SK-N-SH (cell line): ENCODE results near the gene GUCY1A2. TPM values are rescaled to one million over a fixed set of nuclear protein-coding genes. Genes with fewer than 3 reads are reported as not detected.

Experiments used
- CTCF ChIA-PET: fragments of 300-600, 350-600 bp; formaldehyde crosslinking; extraction: SDS; loops from one replicate; lab custom pipeline; 2021; lab: Yijun Ruan, JAX
- POLR2A ChIA-PET: fragments of 350-600 bp; sonication (Branson Sonifier 250); formaldehyde crosslinking; extraction: SDS; loops from one replicate; lab custom pipeline; 2020; ENCODE audit warnings: antibody characterized with exemption, inconsistent platforms; lab: Yijun Ruan, JAX
- DNase-seq: peaks from one replicate; pipeline ENCODE4 v3.0.0; 2012
- H2AFZ ChIP-seq: fragments of 200-600 bp; sonication (generic); 2 replicates; pipeline ENCODE4 v1.8.1; 2016; ENCODE audit warnings: antibody characterized with exemption, mild to moderate bottlenecking, low read depth
- H3F3A ChIP-seq: fragments of 200-600 bp; sonication (generic); replicated peaks from 2 replicates; pipeline ENCODE3; 2016; ENCODE audit warnings: antibody characterized with exemption, mild to moderate bottlenecking; ENCODE audit not compliant: insufficient read depth
- H3K27ac ChIP-seq, 2 experiments: fragments of 200-500 bp in 1 of 2; fragments of 200-600 bp in 1 of 2; sonication (Bioruptor generic) in 1 of 2; sonication (generic), shearing (Covaris generic) in 1 of 2; 2 replicates each; pipeline versions ENCODE4 v1.5.1 to v1.6.1; 2014 to 2016; ENCODE audit warnings: low read depth in 2 of 2, inconsistent platforms in 1 of 2, low read length in 1 of 2, mild to moderate bottlenecking in 1 of 2, mixed read lengths in 1 of 2
- H3K27me3 ChIP-seq: fragments of 200-600 bp; sonication (generic), shearing (Covaris generic); 2 replicates; pipeline ENCODE4 v1.6.1; 2016; ENCODE audit warnings: mixed run types; ENCODE audit not compliant: insufficient read depth
- H3K36me3 ChIP-seq, 2 experiments: fragments of 200-500 bp in 1 of 2; fragments of 200-600 bp in 1 of 2; sonication (Bioruptor generic) in 1 of 2; sonication (generic) in 1 of 2; replicated peaks in 1 of 2; 2 replicates each; pipeline versions ENCODE3 to v1.5.1; 2014 to 2016; ENCODE audit warnings: low read length in 1 of 2, mild to moderate bottlenecking in 1 of 2; ENCODE audit not compliant: insufficient read depth in 2 of 2, control insufficient read depth in 1 of 2
- H3K4me1 ChIP-seq, 2 experiments: fragments of 200-500 bp in 1 of 2; fragments of 200-600 bp in 1 of 2; sonication (Bioruptor generic) in 1 of 2; sonication (generic), shearing (Covaris generic) in 1 of 2; 2 replicates each; pipeline versions ENCODE4 v1.5.1 to v1.6.1; 2014 to 2016; ENCODE audit warnings: low read depth in 1 of 2, low read length in 1 of 2, mixed run types in 1 of 2; ENCODE audit not compliant: insufficient read depth in 2 of 2, control insufficient read depth in 1 of 2
- H3K4me2 ChIP-seq: fragments of 200-600 bp; sonication (generic), shearing (Covaris generic); 2 replicates; pipeline ENCODE4 v1.6.1; 2017; ENCODE audit warnings: mixed run types
- H3K4me3 ChIP-seq, 2 experiments: fragments of 200-500 bp in 1 of 2; fragments of 200-600 bp in 1 of 2; sonication (Bioruptor generic) in 1 of 2; sonication (generic), shearing (Covaris generic) in 1 of 2; 2 replicates each; pipeline versions ENCODE4 v1.5.1 to v1.8.1; 2014 to 2016; ENCODE audit warnings: low read depth in 2 of 2, inconsistent platforms in 1 of 2, low read length in 1 of 2, mild to moderate bottlenecking in 1 of 2, mixed read lengths in 1 of 2, moderate library complexity in 1 of 2
- H3K79me2 ChIP-seq: fragments of 200-600 bp; sonication (generic); 2 replicates; pipeline ENCODE4 v1.8.1; 2017; ENCODE audit warnings: mild to moderate bottlenecking; ENCODE audit not compliant: insufficient read depth
- H3K9ac ChIP-seq: fragments of 200-600 bp; sonication (generic); 2 replicates; pipeline ENCODE4 v1.6.1; 2017; ENCODE audit warnings: mixed run types
- H3K9me2 ChIP-seq: fragments of 200-600 bp; sonication (generic); 2 replicates; pipeline ENCODE4 v1.6.1; 2017; ENCODE audit warnings: mixed run types
- H3K9me3 ChIP-seq: fragments of 200-600 bp; sonication (generic); 2 replicates; pipeline ENCODE4 v1.6.1; 2017; ENCODE audit warnings: mixed run types, mild to moderate bottlenecking, moderate library complexity
- H4K20me1 ChIP-seq: fragments of 200-600 bp; sonication (generic); 2 replicates; pipeline ENCODE4 v1.6.1; 2017; ENCODE audit warnings: mild to moderate bottlenecking, mixed run types; ENCODE audit not compliant: insufficient read depth
- EP300 ChIP-seq, 2 experiments: IDR thresholded peaks; 2 replicates each; pipeline versions ENCODE4 v1.4.0 to v1.6.1; 2012; ENCODE audit warnings: borderline replicate concordance in 1 of 2, low read depth in 1 of 2, low read length in 1 of 2
- EZH2phosphoT487 ChIP-seq: fragments of 200-600 bp; sonication (generic); IDR thresholded peaks from 2 replicates; pipeline ENCODE4 v1.6.1; 2017; ENCODE audit warnings: low read depth, mixed run types, mild to moderate bottlenecking, antibody characterized with exemption, moderate library complexity, borderline replicate concordance
- FOXJ3 ChIP-seq: sonication (generic); formaldehyde crosslinking; IDR thresholded peaks from 2 replicates; pipeline ENCODE4 v1.5.1; 2020; ENCODE audit warnings: mild to moderate bottlenecking, missing genetic modification reagents
- FOXM1 ChIP-seq: IDR thresholded peaks from 2 replicates; pipeline ENCODE4 v1.4.0; 2012; ENCODE audit warnings: low read depth, mild to moderate bottlenecking
- GATA2 ChIP-seq: sonication (generic); formaldehyde crosslinking; IDR thresholded peaks from 2 replicates; pipeline ENCODE4 v1.5.0; 2020; ENCODE audit warnings: mild to moderate bottlenecking, missing genetic modification reagents
- JUND ChIP-seq: IDR thresholded peaks from 2 replicates; pipeline ENCODE4 v1.4.0; 2012
- POLR2AphosphoS5 ChIP-seq: IDR thresholded peaks from 2 replicates; pipeline ENCODE4 v1.6.1; 2012; ENCODE audit warnings: low read depth, low read length
- RAD21 ChIP-seq: IDR thresholded peaks from 2 replicates; pipeline ENCODE4 v1.6.1; 2012; ENCODE audit warnings: mild to moderate bottlenecking, low read length
- RCOR1 ChIP-seq: fragments of 150-350 bp; IDR thresholded peaks from 2 replicates; pipeline ENCODE4 v1.6.1; 2017; ENCODE audit warnings: antibody characterized with exemption, low read length
- RFX5 ChIP-seq: IDR thresholded peaks from 2 replicates; pipeline ENCODE4 v1.6.1; 2012; ENCODE audit warnings: mild to moderate bottlenecking, improper control_type of control experiment, low read length
- RXRA ChIP-seq: IDR thresholded peaks from 2 replicates; pipeline ENCODE4 v1.4.0; 2012; ENCODE audit warnings: low read depth, mild to moderate bottlenecking, borderline replicate concordance
- SMC3 ChIP-seq: IDR thresholded peaks from 2 replicates; pipeline ENCODE4 v1.6.1; 2012; ENCODE audit warnings: low read depth, low read length, improper control_type of control experiment
- TAF1 ChIP-seq: IDR thresholded peaks from 2 replicates; pipeline ENCODE4 v1.6.1; 2012; ENCODE audit warnings: low read depth, mild to moderate bottlenecking, low read length, moderate library complexity, borderline replicate concordance
- TCF12 ChIP-seq: IDR thresholded peaks from 2 replicates; pipeline ENCODE4 v1.4.0; 2012
- TEAD4 ChIP-seq: IDR thresholded peaks from 2 replicates; pipeline ENCODE4 v1.4.0; 2012; ENCODE audit warnings: mild to moderate bottlenecking, borderline replicate concordance; ENCODE audit not compliant: insufficient read depth
- WGBS: methylation state at CpG from one replicate; pipeline ENCODE4 v1.1.6; 2017; ENCODE audit warnings: low lambda C conversion rate; 5-methylcytosine and 5-hydroxymethylcytosine counted together
- polyA plus RNA-seq, 3 experiments: library from polyadenylated mRNA; depleted of rRNA; stranded (reverse); fragments of >200 nt; gene quantifications; 2 replicates each; pipeline ENCODE4 v1.2.3, GENCODE V29; 2012
- TF ChIP-seq, protein P1 (sequence below): fragments of 150-350 bp; IDR thresholded peaks from 2 replicates; pipeline ENCODE4 v1.6.1; 2016; ENCODE audit warnings: mild to moderate bottlenecking, low read depth, low read length
- TF ChIP-seq, protein P2 (sequence below): fragments of 200-600 bp; sonication (generic); IDR thresholded peaks from 2 replicates; pipeline ENCODE4 v1.6.1; 2017; ENCODE audit warnings: antibody characterized with exemption, mild to moderate bottlenecking, moderate library complexity

GUCY1A2 gene
- polyA plus RNA-seq, 1 of the 3 experiments (the other 2 are of a cell fraction): 0.26 TPM

DNA sequence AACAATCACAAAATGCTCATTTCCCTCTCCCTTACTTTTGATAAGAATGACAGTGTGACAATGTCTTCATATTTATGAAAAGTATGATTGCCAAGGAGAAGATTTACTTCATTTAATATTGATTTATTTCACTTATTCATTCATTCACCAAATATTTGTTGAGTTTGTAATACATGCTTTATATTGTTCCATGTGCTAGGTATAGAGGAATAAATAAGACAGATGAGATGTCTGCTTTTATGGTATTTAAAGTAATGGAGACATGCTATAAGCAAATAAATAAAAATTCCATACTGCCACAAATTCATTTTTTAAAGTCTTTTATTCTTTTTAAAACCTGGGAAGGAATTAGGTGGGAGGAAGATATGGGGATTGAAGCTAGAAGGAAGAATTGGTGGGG lies 289.4 kb downstream of the GUCY1A2 start:
- Histone ChIP-seq H3K4me1 (no peaks in the 10 kb centered on the region), H3F3A (no peaks in the 10 kb centered on the region), H3K27me3 (no peaks in the 10 kb centered on the region), H3K4me2 (no peak overlapping the region), H3K79me2 (no peaks in the 10 kb centered on the region), H3K9me3 (no peaks in the 10 kb centered on the region), H3K9me2 (no peaks in the 10 kb centered on the region), H2AFZ (no peak overlapping the region), H3K27ac (no peak overlapping the region), H3K9ac (no peak overlapping the region), H3K36me3 (no peaks in the 10 kb centered on the region), H3K4me3 (no peak overlapping the region), H4K20me1 (no peaks in the 10 kb centered on the region)
- CTCF ChIA-PET: no interaction called here
- TF ChIP-seq POLR2AphosphoS5 (no peak), RAD21 (no peak), RCOR1 (no peak), TCF12 (no peak), FOXM1 (no peak)
- POLR2A ChIA-PET: no interaction called here
- DNase-seq: no peak

DNA sequence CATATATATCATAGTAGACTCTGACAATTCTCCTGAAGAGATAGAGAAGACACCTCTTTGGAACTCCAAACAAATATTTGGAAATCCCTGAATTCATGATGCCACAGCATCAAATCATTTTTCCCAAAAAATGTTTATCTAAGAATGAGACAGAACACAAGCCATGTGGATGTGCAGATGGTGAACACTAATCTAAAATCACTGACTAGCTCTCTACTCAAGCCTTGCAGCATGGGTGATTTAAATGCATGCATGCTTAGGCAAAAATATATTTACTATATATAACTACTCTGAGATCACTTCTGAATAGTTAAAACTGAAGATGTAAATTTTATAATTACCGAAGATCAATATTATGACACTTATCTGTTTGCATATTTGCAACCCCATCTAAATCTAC lies 289.9 kb downstream of the GUCY1A2 start:
- POLR2A ChIA-PET: no interaction called here
- H3K9me2 ChIP-seq: no peaks in the 10 kb centered on the region
- TF ChIP-seq RFX5: no peak
- no peak for TF ChIP-seq RXRA
- no peak for TF ChIP-seq FOXJ3 (CRISPR knock-in tag)
- TF ChIP-seq SMC3: no peak
- TF ChIP-seq TEAD4: no peak
- no peak for TF ChIP-seq RCOR1
- TF ChIP-seq, protein P1, sequence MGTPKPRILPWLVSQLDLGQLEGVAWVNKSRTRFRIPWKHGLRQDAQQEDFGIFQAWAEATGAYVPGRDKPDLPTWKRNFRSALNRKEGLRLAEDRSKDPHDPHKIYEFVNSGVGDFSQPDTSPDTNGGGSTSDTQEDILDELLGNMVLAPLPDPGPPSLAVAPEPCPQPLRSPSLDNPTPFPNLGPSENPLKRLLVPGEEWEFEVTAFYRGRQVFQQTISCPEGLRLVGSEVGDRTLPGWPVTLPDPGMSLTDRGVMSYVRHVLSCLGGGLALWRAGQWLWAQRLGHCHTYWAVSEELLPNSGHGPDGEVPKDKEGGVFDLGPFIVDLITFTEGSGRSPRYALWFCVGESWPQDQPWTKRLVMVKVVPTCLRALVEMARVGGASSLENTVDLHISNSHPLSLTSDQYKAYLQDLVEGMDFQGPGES: no peak
- no peak for TF ChIP-seq EZH2phosphoT487
- TF ChIP-seq FOXM1: no peak
- TF ChIP-seq, protein P2, sequence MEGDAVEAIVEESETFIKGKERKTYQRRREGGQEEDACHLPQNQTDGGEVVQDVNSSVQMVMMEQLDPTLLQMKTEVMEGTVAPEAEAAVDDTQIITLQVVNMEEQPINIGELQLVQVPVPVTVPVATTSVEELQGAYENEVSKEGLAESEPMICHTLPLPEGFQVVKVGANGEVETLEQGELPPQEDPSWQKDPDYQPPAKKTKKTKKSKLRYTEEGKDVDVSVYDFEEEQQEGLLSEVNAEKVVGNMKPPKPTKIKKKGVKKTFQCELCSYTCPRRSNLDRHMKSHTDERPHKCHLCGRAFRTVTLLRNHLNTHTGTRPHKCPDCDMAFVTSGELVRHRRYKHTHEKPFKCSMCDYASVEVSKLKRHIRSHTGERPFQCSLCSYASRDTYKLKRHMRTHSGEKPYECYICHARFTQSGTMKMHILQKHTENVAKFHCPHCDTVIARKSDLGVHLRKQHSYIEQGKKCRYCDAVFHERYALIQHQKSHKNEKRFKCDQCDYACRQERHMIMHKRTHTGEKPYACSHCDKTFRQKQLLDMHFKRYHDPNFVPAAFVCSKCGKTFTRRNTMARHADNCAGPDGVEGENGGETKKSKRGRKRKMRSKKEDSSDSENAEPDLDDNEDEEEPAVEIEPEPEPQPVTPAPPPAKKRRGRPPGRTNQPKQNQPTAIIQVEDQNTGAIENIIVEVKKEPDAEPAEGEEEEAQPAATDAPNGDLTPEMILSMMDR: no peak
- no peak for TF ChIP-seq JUND
- no peak for TF ChIP-seq TAF1
- TF ChIP-seq EP300 (IDR thresholded peaks at IDR 0.05; ENCODE audit: borderline replicate concordance in 1 of 2, low read depth in 1 of 2, low read length in 1 of 2): no peak
- no peak for TF ChIP-seq GATA2 (CRISPR knock-in tag)
- TF ChIP-seq, all 33 proteins: peak for 0
- Histone ChIP-seq H3K4me2 (no peak overlapping the region), H3K4me3 (no peak overlapping the region), H2AFZ (no peak overlapping the region), H3K9me3 (no peaks in the 10 kb centered on the region), H3K27ac (no peak overlapping the region), H4K20me1 (no peaks in the 10 kb centered on the region), H3K27me3 (no peaks in the 10 kb centered on the region), H3K9ac (no peak overlapping the region), H3K4me1 (no peaks in the 10 kb centered on the region), H3F3A (no peaks in the 10 kb centered on the region), H3K36me3 (no peaks in the 10 kb centered on the region), H3K79me2 (no peaks in the 10 kb centered on the region)
- 24% methylated on average over 1 of the region's 1 CpG for WGBS
- DNase-seq: no peak
- CTCF ChIA-PET: no interaction called here
